ENCODE measurements around the gene NOP53. TPM values are rescaled to one million over a fixed set of nuclear protein-coding genes. Genes with fewer than 3 reads are reported as not detected.
A peak's percentile ranks its signal among the peaks of the same experiment; 100 is the strongest.
"Not testable (repeated sequence)": the region's sequence is repeated elsewhere in the genome, so short reads cannot be mapped to it uniquely, and the experiment has no call there.

NOP53 gene
- total and polyA plus RNA-seq, 2 of the 13 experiments (the other 11 are each of a cell fraction or from before 2014, with no cell fraction given): 53.9 to 141 TPM

DNA sequence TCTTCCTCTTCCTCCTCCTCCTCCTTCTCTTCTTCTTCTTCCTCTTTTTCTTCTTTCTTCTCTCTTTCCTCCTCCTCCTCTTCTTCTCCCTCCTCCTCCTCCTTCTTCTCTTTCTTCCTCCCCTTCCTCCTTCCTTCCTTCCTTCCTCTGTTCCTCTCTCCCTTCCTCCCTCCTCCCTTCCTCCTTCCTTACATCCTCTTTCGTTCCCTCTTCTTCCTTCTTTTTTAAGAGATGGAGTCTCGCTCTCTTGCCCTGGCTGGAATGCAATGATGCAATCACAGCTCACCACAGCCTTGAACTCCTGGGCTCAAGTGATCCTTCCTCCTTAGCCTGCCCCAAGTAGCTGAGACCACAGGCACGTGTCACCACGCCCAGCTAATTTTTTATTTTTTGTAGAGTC lies 18.9 kb upstream of the NOP53 start:
- ATAC-seq (no peak), FAIRE-seq (no peak), DNase-seq (ENCODE audit: low spot score) (no peak)
- H3K27me3 ChIP-seq (ENCODE audit: control insufficient read depth in 1 of 2, insufficient read depth in 2 of 2, low read length in 2 of 2): no peaks in the 10 kb centered on the region
- no TSS peak for BruUV-seq (replicated peaks)
- H3K9me3 ChIP-seq (ENCODE audit: low read length): no peaks in the 10 kb centered on the region
- TF ChIP-seq FOXA1 (IDR thresholded peaks at IDR 0.05) (peak; percentile 30; the same call in 1 of the 2 replicates), FOXA1 (CRISPR knock-in tag; IDR thresholded peaks at IDR 0.05) (no peak), ATF7 (IDR thresholded peaks at IDR 0.05) (peak; percentile 76), ATF7 (CRISPR knock-in tag; IDR thresholded peaks at IDR 0.05) (no peak)
- TF ChIP-seq, protein P1, sequence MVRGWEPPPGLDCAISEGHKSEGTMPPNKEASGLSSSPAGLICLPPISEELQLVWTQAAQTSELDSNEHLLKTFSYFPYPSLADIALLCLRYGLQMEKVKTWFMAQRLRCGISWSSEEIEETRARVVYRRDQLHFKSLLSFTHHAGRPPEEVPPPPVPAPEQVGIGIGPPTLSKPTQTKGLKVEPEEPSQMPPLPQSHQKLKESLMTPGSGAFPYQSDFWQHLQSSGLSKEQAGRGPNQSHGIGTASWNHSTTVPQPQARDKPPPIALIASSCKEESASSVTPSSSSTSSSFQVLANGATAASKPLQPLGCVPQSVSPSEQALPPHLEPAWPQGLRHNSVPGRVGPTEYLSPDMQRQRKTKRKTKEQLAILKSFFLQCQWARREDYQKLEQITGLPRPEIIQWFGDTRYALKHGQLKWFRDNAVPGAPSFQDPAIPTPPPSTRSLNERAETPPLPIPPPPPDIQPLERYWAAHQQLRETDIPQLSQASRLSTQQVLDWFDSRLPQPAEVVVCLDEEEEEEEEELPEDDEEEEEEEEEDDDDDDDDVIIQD (CRISPR knock-in tag; IDR thresholded peaks at IDR 0.05; ENCODE audit: low read depth): no peak
- no peak overlapping the region for H2AFZ ChIP-seq (ENCODE audit: low read length)
- CTCF ChIA-PET (ENCODE audit: low intra/inter-chr PET ratio, low total read pairs): no interaction called here
- intact Hi-C loops (cut with micrococcal nuclease; ENCODE audit: unreplicated experiment): no loop called here
- H3K27ac ChIP-seq (ENCODE audit: extremely low read length, insufficient read depth, low read length): no peak overlapping the region
- no peak overlapping the region for H3K9ac ChIP-seq (ENCODE audit: insufficient read depth, low read depth, low read length)
- H3K4me2 ChIP-seq (ENCODE audit: low read depth, low read length): no peak overlapping the region; the same call in 1 of the 2 replicates
- 46% methylated on average over 4 of the region's 4 CpGs for WGBS (ENCODE audit: low lambda C conversion rate)
- H3K36me3 ChIP-seq (replicated peaks in 1 of 2; ENCODE audit: control insufficient read depth in 1 of 2, insufficient read depth in 2 of 2, low read length in 2 of 2): no peaks in the 10 kb centered on the region
- POLR2A ChIA-PET: no interaction called here
- H3K79me2 ChIP-seq (ENCODE audit: insufficient read depth, low read length): no peaks in the 10 kb centered on the region
- H4K20me1 ChIP-seq (ENCODE audit: insufficient read depth, low read length): no peaks in the 10 kb centered on the region
- H3K4me1 ChIP-seq (ENCODE audit: insufficient read depth, low read length): peaks cover 56% of the 10 kb centered on the region
- in situ Hi-C loops (cut with HindIII; ENCODE audit: extremely low pct_ligation_motif_present, low pct_unique_long_range_greater_than_20kb): no loop called here
- no peak overlapping the region for H3K4me3 ChIP-seq (replicated peaks in 1 of 3; ENCODE audit: insufficient read depth in 1 of 3, low read depth in 2 of 3, low read length in 3 of 3)

DNA sequence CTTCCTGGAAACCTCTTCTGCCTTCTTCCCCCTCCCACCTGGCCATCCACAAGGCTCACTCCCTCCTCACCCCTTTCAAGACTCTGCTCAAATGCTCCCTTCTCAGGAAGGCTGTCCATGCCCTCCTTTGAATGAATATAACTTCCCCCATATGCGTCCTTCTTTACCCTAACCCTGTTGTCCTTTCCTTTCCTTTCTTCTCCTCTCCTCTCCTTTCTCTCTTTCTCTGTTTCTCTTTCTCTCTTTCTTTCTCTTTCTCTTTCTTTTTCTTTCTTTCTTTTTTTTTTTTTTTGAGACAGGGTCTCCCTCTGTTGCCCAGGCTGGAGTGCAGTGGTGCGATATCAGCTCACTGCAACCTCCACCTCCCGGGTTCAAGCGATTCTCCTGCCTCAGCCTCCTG lies 17.1 kb upstream of the NOP53 start:
- H2AFZ ChIP-seq (ENCODE audit: low read length); H3K79me2 ChIP-seq (ENCODE audit: insufficient read depth, low read length); H3K9me3 ChIP-seq (ENCODE audit: low read length); H4K20me1 ChIP-seq (ENCODE audit: insufficient read depth, low read length); POLR2A ChIA-PET; FAIRE-seq; intact Hi-C loops (cut with micrococcal nuclease; ENCODE audit: unreplicated experiment); H3K27ac ChIP-seq (ENCODE audit: extremely low read length, insufficient read depth, low read length); BruUV-seq (replicated peaks); H3K4me3 ChIP-seq (replicated peaks in 1 of 3; ENCODE audit: insufficient read depth in 1 of 3, low read depth in 2 of 3, low read length in 3 of 3); H3K9ac ChIP-seq (ENCODE audit: insufficient read depth, low read depth, low read length); CTCF ChIA-PET (ENCODE audit: low intra/inter-chr PET ratio, low total read pairs); H3K36me3 ChIP-seq (replicated peaks in 1 of 2; ENCODE audit: control insufficient read depth in 1 of 2, insufficient read depth in 2 of 2, low read length in 2 of 2); in situ Hi-C loops (cut with HindIII; ENCODE audit: extremely low pct_ligation_motif_present, low pct_unique_long_range_greater_than_20kb); ATAC-seq; H3K27me3 ChIP-seq (ENCODE audit: control insufficient read depth in 1 of 2, insufficient read depth in 2 of 2, low read length in 2 of 2); DNase-seq (ENCODE audit: low spot score): not testable (repeated sequence)
- WGBS (ENCODE audit: low lambda C conversion rate): 89% methylated on average over 4 of the region's 4 CpGs
- H3K4me2 ChIP-seq (ENCODE audit: low read depth, low read length): peak overlapping the region; percentile 32; the same call in 1 of the 2 replicates
- H3K4me1 ChIP-seq (ENCODE audit: insufficient read depth, low read length): peaks cover 47% of the 10 kb centered on the region
- TF ChIP-seq, protein P2, sequence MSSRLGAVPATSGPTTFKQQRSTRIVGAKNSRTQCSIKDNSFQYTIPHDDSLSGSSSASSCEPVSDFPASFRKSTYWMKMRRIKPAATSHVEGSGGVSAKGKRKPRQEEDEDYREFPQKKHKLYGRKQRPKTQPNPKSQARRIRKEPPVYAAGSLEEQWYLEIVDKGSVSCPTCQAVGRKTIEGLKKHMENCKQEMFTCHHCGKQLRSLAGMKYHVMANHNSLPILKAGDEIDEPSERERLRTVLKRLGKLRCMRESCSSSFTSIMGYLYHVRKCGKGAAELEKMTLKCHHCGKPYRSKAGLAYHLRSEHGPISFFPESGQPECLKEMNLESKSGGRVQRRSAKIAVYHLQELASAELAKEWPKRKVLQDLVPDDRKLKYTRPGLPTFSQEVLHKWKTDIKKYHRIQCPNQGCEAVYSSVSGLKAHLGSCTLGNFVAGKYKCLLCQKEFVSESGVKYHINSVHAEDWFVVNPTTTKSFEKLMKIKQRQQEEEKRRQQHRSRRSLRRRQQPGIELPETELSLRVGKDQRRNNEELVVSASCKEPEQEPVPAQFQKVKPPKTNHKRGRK (CRISPR knock-in tag; IDR thresholded peaks at IDR 0.05): peak; percentile 95
